GM12891 (cell line): ENCODE measurements around the gene SLC25A38.
A peak's percentile ranks its signal among the peaks of the same experiment; 100 is the strongest.
"Not testable (repeated sequence)": the region's sequence is repeated elsewhere in the genome, so short reads cannot be mapped to it uniquely, and the experiment has no call there.

Experiments
- DNase-seq: peaks from one replicate; pipeline ENCODE4 v3.0.0; 2011; ENCODE audit warnings: low spot score; ENCODE audit not compliant: insufficient read length
- FAIRE-seq: peaks from 2 replicates; lab custom pipeline; 2011; peaks lifted over from hg19 to GRCh38; lab: Jason Lieb, UNC
- PAX5 ChIP-seq: IDR thresholded peaks from 2 replicates; pipeline ENCODE4 v1.6.1; 2011; ENCODE audit warnings: low read length, moderate library complexity, mild to moderate bottlenecking; ENCODE audit not compliant: insufficient read depth, severe bottlenecking
- POLR2A ChIP-seq: IDR thresholded peaks from 2 replicates; pipeline ENCODE4 v1.6.1; 2011; ENCODE audit warnings: low read depth, low read length, control low read depth
- POLR2AphosphoS5 ChIP-seq: IDR thresholded peaks from 2 replicates; pipeline ENCODE4 v1.6.1; 2011; ENCODE audit warnings: low read depth, low read length, control low read depth
- POU2F2 ChIP-seq: IDR thresholded peaks from 2 replicates; pipeline ENCODE4 v1.6.1; 2011; ENCODE audit warnings: low read depth, mild to moderate bottlenecking, control low read depth, low read length, moderate library complexity
- SPI1 ChIP-seq: IDR thresholded peaks from 2 replicates; pipeline ENCODE4 v1.6.1; 2011; ENCODE audit warnings: low read depth, low read length, control low read depth
- TAF1 ChIP-seq: IDR thresholded peaks from 2 replicates; pipeline ENCODE4 v1.6.1; 2011; ENCODE audit warnings: low read depth, low read length, control low read depth

SLC25A38 gene

DNA sequence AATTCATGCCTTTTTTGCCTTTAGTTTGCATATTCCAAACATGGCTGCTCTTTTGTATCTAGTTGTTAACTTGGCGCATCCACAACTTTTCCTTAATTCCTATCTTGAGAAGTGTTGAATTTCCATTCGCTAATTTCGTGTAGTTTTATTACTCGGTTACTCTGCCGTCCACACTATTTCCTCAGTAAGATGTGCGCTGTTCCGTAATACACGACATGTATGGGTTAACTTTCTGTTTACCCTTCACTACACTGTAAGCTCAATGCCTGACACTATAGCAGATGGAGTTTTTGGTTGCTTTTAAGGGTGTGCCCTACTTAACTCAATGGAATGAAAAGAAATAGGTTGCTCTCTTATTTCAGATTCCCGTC is 24.1 kb downstream of the SLC25A38 start:
- FAIRE-seq (no peak), DNase-seq (no peak)
- TF ChIP-seq POLR2AphosphoS5, result no peak
- no peak for TF ChIP-seq TAF1
- no peak for TF ChIP-seq POLR2A
- TF ChIP-seq POU2F2, result no peak
- no peak for TF ChIP-seq PAX5
- no peak for TF ChIP-seq SPI1

DNA sequence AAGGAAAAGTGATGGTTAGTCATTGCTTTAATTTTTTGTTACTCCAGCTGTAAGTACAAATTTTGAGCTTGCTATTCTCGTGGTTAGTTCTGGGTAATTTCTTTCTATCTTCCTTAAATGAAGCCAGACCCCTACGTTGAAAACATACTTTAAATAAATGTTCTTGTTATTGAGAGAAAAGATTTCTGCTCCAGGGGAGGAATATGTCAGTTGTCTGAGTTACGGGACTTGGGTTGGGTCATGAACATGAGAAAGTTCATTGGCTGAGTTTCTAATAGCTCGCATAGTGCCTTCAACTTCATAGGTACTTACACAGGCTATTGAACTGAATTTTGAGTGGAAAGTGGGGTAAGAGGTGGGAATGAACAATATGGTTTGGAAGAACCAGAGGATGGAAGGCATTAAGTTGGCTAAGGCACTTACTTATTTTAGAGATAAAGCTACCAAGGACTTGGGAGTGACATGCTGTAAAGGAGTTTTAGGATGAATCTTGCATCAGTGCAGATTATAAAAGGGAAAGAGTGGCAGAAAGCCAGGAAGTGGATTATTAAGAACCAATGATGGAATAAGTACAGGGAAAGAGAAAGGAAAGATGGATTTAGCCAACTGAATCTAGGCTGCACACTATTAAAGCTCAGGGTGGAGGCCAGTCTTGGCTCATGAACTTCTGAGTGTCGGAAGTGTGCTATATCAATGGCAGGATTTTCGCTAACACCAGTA is 24.8 kb downstream of the SLC25A38 start:
- FAIRE-seq (no peak), DNase-seq (no peak)
- no peak for TF ChIP-seq PAX5
- TF ChIP-seq POLR2AphosphoS5, result peak; percentile 55; the same call in 1 of the 2 replicates

DNA sequence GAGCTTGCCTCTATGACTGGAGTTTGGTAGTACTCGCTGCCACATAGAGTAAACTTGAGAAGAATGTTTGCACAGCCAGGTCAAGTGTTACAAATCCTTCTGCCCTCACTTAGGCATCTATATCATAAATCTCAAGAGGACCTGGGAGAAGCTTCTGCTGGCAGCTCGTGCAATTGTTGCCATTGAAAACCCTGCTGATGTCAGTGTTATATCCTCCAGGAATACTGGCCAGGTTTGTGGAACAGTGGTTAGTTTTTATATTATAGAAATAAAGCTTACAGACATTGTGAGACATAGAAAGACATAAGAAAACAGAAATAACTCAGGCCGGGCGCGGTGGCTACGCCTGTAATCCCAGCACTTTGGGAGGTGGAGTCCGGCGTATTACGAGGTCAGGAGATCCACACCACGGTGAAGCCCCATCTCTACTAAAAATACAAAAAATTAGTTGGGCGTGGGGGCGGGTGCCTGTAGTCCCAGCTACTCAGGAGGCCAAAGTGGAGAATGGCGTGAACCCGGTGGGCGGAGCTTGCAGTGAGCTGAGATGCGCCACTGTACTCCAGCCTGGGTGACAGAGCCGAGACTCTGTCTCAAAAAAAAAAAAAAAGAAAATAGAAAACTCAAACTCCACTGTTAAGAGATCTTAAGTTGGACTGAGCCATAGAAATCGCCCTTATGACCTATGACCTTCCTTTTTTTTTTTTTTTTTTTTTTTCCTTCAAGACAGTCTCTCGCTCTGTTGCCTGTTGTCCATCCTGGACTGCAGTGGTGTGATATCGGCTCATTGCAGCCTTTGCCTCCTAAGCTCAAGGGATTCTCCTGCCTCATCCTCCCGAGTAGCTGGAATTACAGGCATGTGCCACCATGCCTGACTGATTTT is 25.6 kb downstream of the SLC25A38 start:
- no peak for DNase-seq
- TF ChIP-seq POLR2A (no peak), POU2F2 (no peak), PAX5 (no peak), TAF1 (no peak), POLR2AphosphoS5 (no peak), SPI1 (no peak)
- no peak for FAIRE-seq

DNA sequence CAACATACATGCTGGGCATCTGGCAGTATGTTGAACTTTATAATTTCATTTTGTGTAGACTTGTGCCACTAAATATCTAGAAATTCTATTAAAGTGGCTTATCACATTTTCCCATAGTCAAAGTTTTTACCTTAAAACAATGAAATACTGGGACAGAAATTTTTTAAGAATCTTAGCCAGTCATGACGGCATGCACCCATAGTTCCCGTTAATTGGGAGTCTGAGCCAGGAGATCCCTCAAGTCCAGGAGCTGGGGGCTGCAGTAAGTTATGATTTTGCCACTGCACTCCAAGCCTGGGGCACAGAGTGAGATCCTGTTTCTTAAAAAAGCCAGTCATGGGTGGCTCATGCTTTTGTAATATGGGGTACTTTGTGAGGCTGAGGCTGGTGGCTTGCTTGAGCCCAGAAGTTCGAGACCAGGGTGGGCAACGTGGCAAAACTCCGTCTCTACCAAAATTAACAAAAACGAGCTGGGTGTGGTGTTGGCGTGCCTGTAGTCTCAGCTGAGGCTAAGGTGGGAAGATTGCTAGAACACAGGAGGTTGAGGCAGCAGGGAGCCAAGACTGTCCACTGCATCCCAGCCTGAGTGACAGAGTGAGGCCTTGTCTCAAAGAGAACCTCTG is 26.5 kb downstream of the SLC25A38 start:
- no peak for TF ChIP-seq POU2F2
- no peak for TF ChIP-seq POLR2AphosphoS5
- no peak for TF ChIP-seq PAX5
- no peak for TF ChIP-seq TAF1
- FAIRE-seq, result no peak
- no peak for DNase-seq

DNA sequence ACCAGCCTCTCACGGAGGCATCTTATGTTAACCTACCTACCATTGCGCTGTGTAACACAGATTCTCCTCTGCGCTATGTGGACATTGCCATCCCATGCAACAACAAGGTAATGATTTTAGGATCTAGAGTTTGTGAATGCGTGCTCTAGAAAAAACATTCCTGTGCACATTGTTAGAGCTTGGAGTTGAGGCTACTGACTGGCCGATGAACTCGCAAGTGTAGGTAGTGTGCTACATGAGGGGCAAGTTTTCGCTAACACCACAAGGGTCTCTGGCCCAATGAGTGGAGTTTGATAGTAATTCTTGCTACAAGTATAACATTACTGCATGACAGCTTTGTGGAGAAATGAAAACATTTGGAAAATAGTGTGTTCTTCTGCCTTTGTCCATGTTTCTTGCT is 27.7 kb downstream of the SLC25A38 start:
- DNase-seq (no peak), FAIRE-seq (no peak)
- TF ChIP-seq POLR2AphosphoS5, result peak; percentile 51
- no peak for TF ChIP-seq TAF1

DNA sequence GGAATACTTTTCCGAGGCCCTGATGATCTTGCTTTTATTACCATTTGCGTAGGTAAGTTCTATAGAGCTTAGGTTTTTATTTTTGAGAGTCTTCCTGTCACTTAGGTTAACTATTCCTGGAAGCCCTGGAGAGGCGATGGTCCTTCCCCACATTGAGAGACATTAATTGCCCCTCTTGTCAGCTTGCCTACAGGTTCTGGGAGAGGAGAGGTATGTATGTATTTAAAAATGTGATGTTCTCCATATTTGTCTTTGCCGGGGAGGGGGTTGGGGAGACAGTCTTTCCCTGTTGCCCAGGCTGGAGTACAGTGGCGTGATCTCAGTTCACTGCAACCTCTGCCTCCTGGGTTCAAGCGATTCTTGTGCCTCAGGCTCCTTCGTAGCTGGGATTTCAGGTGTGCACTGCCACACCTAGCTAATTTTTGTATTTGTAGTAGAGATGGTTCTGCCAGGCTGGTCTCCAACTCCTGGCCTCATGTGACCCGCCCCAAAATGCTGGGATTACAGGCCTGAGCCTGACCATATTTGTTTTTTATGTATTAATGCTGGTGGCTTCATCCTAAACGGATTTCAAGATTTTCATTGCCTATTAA is 29.6 kb downstream of the SLC25A38 start:
- no peak for TF ChIP-seq TAF1
- TF ChIP-seq POLR2AphosphoS5, result peak; percentile 15; the same call in 1 of the 2 replicates
- FAIRE-seq (no peak), DNase-seq (no peak)

DNA sequence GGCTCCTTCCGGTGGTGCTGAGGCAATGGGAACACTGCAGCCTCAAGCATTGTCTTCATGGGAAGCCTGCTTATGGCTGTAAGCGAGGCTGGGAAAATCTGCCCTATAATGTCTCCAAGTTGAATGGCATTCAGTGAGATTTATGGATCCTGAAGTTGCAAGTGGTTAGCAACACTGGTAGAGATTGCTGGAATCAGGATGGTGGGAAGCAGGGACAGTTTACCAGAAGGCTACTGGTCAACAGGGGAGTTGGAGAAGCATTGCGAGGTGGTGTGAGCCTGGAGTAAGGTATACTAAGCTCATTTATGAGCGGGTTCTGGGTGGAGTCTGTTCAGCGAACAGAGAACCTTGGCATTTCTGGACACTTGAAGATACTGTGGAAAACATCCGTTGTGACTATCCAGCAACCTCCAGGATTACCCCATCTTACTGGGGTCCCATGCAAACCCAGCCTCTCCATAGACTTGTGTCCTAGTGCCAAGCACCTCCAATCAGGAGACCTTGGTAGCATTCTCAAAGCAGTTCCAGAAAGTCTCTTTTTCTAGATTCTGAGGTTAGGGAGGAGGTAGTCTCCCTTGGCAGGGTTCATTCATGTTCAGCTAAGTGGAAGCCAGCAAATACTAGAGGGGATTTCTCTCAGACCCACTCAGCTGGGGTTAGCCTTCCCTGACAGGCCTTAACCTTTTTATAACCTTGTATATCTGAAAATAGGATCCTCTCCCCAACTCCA is 30.7 kb downstream of the SLC25A38 start:
- no peak for FAIRE-seq
- DNase-seq, result no peak
- TF ChIP-seq TAF1 (no peak), PAX5 (no peak), POU2F2 (peak; percentile 54; the same call in 1 of the 2 replicates), POLR2AphosphoS5 (peak; percentile 53), POLR2A (peak; percentile 60), SPI1 (no peak)

DNA sequence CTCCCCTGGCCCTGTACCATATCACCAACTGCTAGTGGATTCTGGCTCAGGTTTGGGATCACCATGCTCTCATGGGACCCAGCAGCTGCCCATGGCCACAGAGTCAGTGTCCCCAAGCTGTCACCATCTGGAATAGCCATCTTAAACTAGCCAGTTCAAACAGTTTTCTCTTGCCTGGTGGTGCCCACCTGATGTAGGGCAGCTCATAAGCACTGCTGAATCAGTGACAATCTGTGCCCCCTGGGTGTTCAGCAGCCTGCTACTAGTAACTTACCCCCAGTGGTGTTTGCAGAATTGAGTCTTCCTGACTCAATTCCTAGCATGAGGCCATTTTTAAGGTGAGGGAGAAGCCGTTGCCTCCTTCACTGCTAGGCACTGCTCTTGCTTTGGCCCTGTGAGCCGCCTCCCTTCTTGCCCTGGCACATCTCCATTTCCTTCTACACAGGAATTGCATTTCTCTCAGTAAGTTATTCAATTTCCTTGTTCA is 31.3 kb downstream of the SLC25A38 start:
- FAIRE-seq (no peak), DNase-seq (no peak)
- TF ChIP-seq POLR2A (peak; percentile 73), TAF1 (no peak), POLR2AphosphoS5 (peak; percentile 73)

DNA sequence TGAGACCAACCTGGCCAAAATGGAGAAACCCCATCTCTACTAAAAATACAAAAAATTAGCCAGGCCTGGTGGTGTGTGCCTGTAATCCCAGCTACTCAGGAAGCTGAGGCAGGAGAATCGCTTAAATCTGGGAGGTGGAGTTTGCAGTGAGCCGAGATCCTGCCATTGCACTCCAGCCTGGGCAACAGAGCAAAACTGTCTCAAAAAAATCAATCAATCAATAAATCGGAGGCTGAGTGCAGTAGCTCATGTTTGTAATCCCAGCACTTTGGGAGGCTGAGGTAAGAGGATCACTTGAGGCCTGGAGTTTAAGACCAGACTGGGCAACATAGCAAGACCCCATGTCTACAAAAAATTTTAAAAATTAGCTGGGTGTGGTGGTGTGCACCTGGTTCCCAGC is 32.1 kb downstream of the SLC25A38 start:
- not testable (repeated sequence) for FAIRE-seq, DNase-seq

DNA sequence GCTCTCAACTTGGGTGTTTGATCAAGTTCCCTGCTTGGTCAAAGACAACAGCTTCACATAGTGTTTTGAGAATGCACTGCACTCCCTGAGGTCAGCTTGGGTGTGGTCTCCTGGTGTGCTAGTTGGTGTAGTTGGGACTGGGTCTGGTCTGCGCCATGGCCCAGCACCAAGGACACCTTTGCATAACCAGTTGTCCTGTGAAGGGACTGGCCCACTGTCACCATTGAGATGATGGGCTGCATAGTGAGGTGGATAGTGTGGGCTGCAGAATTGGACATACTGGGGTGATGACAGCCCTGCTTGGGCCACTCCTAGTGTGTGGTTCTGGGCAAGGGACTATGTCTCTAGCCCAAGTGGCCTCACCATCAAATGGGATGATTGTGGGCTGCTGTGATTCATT is 32.8 kb downstream of the SLC25A38 start:
- DNase-seq (no peak), FAIRE-seq (no peak)
- TF ChIP-seq TAF1, result no peak
- TF ChIP-seq POLR2A, result peak; percentile 73

DNA sequence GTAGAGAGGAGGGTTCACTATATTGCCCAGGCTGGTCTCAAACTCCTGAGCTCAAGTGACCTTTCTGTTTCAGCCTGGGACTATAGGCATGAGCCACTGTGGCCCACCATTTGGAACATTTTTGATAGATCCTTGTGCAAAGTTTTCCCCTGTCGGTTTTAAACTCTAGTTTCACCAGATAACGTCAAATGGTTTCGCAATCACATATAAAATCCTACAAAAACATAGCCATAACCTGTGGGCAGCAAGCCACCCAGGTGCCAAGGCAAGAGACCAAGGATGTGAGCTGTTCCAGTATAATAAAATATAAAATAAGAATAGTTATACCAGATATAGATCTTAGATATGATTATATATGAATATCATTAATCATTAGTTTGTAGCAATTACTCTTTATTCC is 33.8 kb downstream of the SLC25A38 start:
- not testable (repeated sequence) for FAIRE-seq, DNase-seq

DNA sequence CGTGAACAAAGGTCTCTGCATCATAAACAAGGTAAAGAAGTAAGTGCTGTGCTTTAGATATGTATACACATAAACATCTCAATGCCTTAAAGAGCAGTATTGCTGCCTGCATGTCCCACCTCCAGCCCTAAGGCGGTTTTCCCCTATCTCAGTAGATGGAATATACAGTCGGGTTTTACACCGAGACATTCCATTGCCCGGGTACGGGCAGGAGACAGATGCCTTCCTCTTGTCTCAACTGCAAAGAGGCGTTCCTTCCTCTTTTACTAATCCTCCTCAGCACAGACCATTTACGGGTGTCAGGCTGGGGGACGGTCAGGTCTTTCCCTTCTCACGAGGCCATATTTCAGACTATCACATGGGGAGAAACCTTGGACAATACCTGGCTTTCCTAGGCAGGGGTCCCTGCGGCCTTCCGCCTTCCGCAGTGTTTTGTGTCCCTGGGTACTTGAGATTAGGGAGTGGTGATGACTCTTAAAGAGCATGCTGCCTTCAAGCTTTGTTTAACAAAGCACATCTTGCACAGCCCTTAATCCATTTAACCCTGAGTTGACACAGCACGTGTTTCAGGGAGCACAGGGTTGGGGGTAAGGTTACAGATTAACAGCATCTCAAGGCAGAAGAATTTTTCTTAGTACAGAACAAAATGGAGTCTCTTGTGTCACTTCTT is 35.5 kb downstream of the SLC25A38 start:
- not testable (repeated sequence) for FAIRE-seq, DNase-seq
